PC-3 (cell line): ENCODE data around the gene PDHX. TPM values are rescaled to one million over a fixed set of nuclear protein-coding genes. Genes with fewer than 3 reads are reported as not detected.

ENCODE experiments used
- ATAC-seq: fragments of 200-7000 bp; cut with Tn5 transposase; 2 replicates; pipeline ENCODE4 v1.9.1; 2020; ENCODE audit warnings: mild to moderate bottlenecking, moderate library complexity
- BruUV-seq: library from RNA; stranded (reverse); fragments of 400-500 nt; replicated peaks from 2 replicates; lab custom pipeline; 2021; lab: Mats Ljungman, UMichigan
- CTCF ChIA-PET: fragments of 300-600 bp; sonication (Branson Sonifier 250); formaldehyde crosslinking; loops from one replicate; lab custom pipeline; 2022; ENCODE audit warnings: antibody characterized with exemption; lab: Charles Lee
- POLR2A ChIA-PET: fragments of 300-600 bp; sonication (Branson Sonifier 250); formaldehyde crosslinking; loops from one replicate; lab custom pipeline; 2022; ENCODE audit warnings: antibody characterized with exemption; ENCODE audit not compliant: unreplicated experiment; lab: Charles Lee
- DNase-seq: peaks from one replicate; pipeline ENCODE4 v3.0.0-alpha.2; 2015
- H2AFZ ChIP-seq: fragments of 300-600 bp; sonication (generic); 2 replicates; pipeline ENCODE4 v1.6.0; 2016; ENCODE audit warnings: antibody characterized with exemption, low read length
- H3F3A ChIP-seq: fragments of 300-600 bp; sonication (generic); one replicate; pipeline ENCODE4 v1.6.0; 2017; ENCODE audit warnings: antibody characterized with exemption, low read length, control low read depth, mild to moderate bottlenecking; ENCODE audit not compliant: unreplicated experiment
- H3K27ac ChIP-seq: fragments of 300-600 bp; sonication (generic); 2 replicates; pipeline ENCODE4 v1.5.1; 2016; ENCODE audit warnings: mild to moderate bottlenecking, low read length
- H3K27me3 ChIP-seq: fragments of 300-600 bp; sonication (generic); 2 replicates; pipeline ENCODE4 v1.6.1; 2016; ENCODE audit warnings: low read length, mixed read lengths
- H3K36me3 ChIP-seq: fragments of 300-600 bp; sonication (generic); 2 replicates; pipeline ENCODE4 v1.6.1; 2016; ENCODE audit warnings: low read depth, mixed run types, low read length, mixed read lengths
- H3K4me1 ChIP-seq: fragments of 300-600 bp; sonication (generic); 2 replicates; pipeline ENCODE4 v1.5.1; 2016; ENCODE audit warnings: low read length; ENCODE audit not compliant: insufficient read depth
- H3K4me2 ChIP-seq: fragments of 300-600 bp; sonication (generic); 2 replicates; pipeline ENCODE4 v1.6.0; 2016; ENCODE audit warnings: low read length
- H3K4me3 ChIP-seq: fragments of 300-600 bp; sonication (generic); 2 replicates; pipeline ENCODE4 v1.5.1; 2016; ENCODE audit warnings: mild to moderate bottlenecking, low read length, mixed read lengths
- H3K79me2 ChIP-seq: fragments of 300-600 bp; sonication (generic); 2 replicates; pipeline ENCODE4 v1.6.1; 2017; ENCODE audit warnings: low read length, mixed read lengths
- H3K9ac ChIP-seq: fragments of 300-600 bp; sonication (generic); 2 replicates; pipeline ENCODE4 v1.6.0; 2016; ENCODE audit warnings: mild to moderate bottlenecking, low read length
- H3K9me2 ChIP-seq: fragments of 300-600 bp; sonication (generic); replicated peaks from 2 replicates; pipeline ENCODE4 v1.6.1; 2016; ENCODE audit warnings: mixed run types, low read length, mixed read lengths
- H3K9me3 ChIP-seq: fragments of 300-600 bp; sonication (generic); 2 replicates; pipeline ENCODE4 v1.6.1; 2016; ENCODE audit warnings: low read length, mixed read lengths
- H4K20me1 ChIP-seq: fragments of 300-600 bp; sonication (generic); 2 replicates; pipeline ENCODE4 v1.6.1; 2016; ENCODE audit warnings: low read length, mixed read lengths
- CTCF ChIP-seq: fragments of 300-600 bp; sonication (generic); conservative IDR thresholded peaks from 2 replicates; pipeline ENCODE4 v1.5.1; 2017; ENCODE audit warnings: antibody characterized with exemption, low read depth, mild to moderate bottlenecking, low read length
- EZH2 ChIP-seq: fragments of 300-600 bp; sonication (generic); IDR thresholded peaks from one replicate; pipeline ENCODE4 v1.6.1; 2017; ENCODE audit warnings: antibody characterized with exemption, mild to moderate bottlenecking, low read length; ENCODE audit not compliant: unreplicated experiment
- EZH2phosphoT487 ChIP-seq: fragments of 300-600 bp; sonication (generic); IDR thresholded peaks from 2 replicates; pipeline ENCODE4 v1.6.1; 2018; ENCODE audit warnings: mild to moderate bottlenecking, antibody characterized with exemption, low read length, borderline replicate concordance
- intact Hi-C: fragments of 100-400 bp; cut with micrococcal nuclease; formaldehyde crosslinking; loops from 2 replicates; pipeline ENCODE4 v1.9.0; 2023
- total RNA-seq: library from RNA; depleted of rRNA; stranded (reverse); fragments of >200 nt; gene quantifications from 2 replicates; pipeline ENCODE4 v1.2.3, GENCODE V29; 2014

Gene PDHX
- total RNA-seq, 1 experiment from 2014 or later: 20.3 TPM

- Histone ChIP-seq H3K9ac (no peak overlapping the region), H3K27me3 (no peaks in the 10 kb centered on the region), H3K36me3 (no peaks in the 10 kb centered on the region), H3K4me3 (no peak overlapping the region), H3K27ac (peak overlapping the region; percentile 82), H3K4me2 (no peak overlapping the region), H2AFZ (no peak overlapping the region), H3K79me2 (no peaks in the 10 kb centered on the region), H4K20me1 (no peaks in the 10 kb centered on the region), H3F3A (no peaks in the 10 kb centered on the region), H3K4me1 (peaks cover 24% of the 10 kb centered on the region), H3K9me2 (no peaks in the 10 kb centered on the region), H3K9me3 (no peaks in the 10 kb centered on the region)
- no TSS peak for BruUV-seq
- POLR2A ChIA-PET: no interaction called here
- CTCF ChIA-PET: no interaction called here
- ATAC-seq (no peak), DNase-seq (no peak)
- TF ChIP-seq EZH2phosphoT487 (no peak), EZH2 (no peak), CTCF (no peak)
- intact Hi-C loops: no loop called here
Measured at GRCh38 chr11:35041070-35041554, 124.7 kb downstream of the PDHX start.

- Histone ChIP-seq H3K27me3 (no peaks in the 10 kb centered on the region), H3K36me3 (no peaks in the 10 kb centered on the region), H3K4me3 (no peak overlapping the region), H2AFZ (no peak overlapping the region), H3K4me1 (peaks cover 20% of the 10 kb centered on the region), H3K9me2 (no peaks in the 10 kb centered on the region), H3K79me2 (no peaks in the 10 kb centered on the region), H3K27ac (no peak overlapping the region), H3F3A (no peaks in the 10 kb centered on the region), H3K4me2 (no peak overlapping the region), H3K9me3 (no peaks in the 10 kb centered on the region), H4K20me1 (no peaks in the 10 kb centered on the region), H3K9ac (no peak overlapping the region)
- BruUV-seq: no TSS peak
- TF ChIP-seq EZH2phosphoT487 (no peak), EZH2 (no peak), CTCF (no peak)
- POLR2A ChIA-PET: no interaction called here
- intact Hi-C loops: no loop called here
- CTCF ChIA-PET: interaction anchor here (0.6 to 0.7 kb wide), 2 partner anchors 678 to 1291 kb away, joined by 3 to 4 read pairs; no protein-coding TSS in a partner anchor
- no peak for ATAC-seq
- no peak for DNase-seq
Measured at GRCh38 chr11:35042224-35042623, 125.8 kb downstream of the PDHX start.

GRCh38 chr11:35042913-35043312 lies 126.5 kb downstream of the PDHX start:
- DNase-seq: no peak
- Histone ChIP-seq H3K27me3 (no peaks in the 10 kb centered on the region), H3K27ac (no peak overlapping the region), H2AFZ (no peak overlapping the region), H3K4me3 (no peak overlapping the region), H3K36me3 (no peaks in the 10 kb centered on the region), H4K20me1 (no peaks in the 10 kb centered on the region), H3F3A (no peaks in the 10 kb centered on the region), H3K9me3 (no peaks in the 10 kb centered on the region), H3K4me1 (peaks cover 20% of the 10 kb centered on the region), H3K4me2 (no peak overlapping the region), H3K9me2 (no peaks in the 10 kb centered on the region), H3K79me2 (no peaks in the 10 kb centered on the region), H3K9ac (no peak overlapping the region)
- intact Hi-C loops: no loop called here
- CTCF ChIA-PET: no interaction called here
- BruUV-seq: no TSS peak
- ATAC-seq: no peak
- no peak for TF ChIP-seq CTCF
- no peak for TF ChIP-seq EZH2
- no peak for TF ChIP-seq EZH2phosphoT487
- POLR2A ChIA-PET: no interaction called here
